Upper lobe of left lung (tissue), 6 donors: ENCODE measurements around the gene MYO9B. TPM values are rescaled to one million over a fixed set of nuclear protein-coding genes. Genes with fewer than 3 reads are reported as not detected.

Experiments
- ATAC-seq, 2 donors: fragments of 200-7000 bp; cut with Tn5 transposase; one replicate each; pipeline ENCODE4 v1.9.1; 2022; ENCODE audit warnings: mild to moderate bottlenecking in 2 of 2, moderate library complexity in 2 of 2; ENCODE audit not compliant: low FRiP score in 2 of 2
- DNase-seq, 2 donors: peaks; one replicate each; pipeline ENCODE4 v3.0.0-alpha.2; 2019 to 2020
- H3K27ac ChIP-seq, 4 donors: fragments of 200-600 bp; sonication (generic); one replicate each; pipeline ENCODE4 v1.5.1; 2016 to 2019
- H3K27me3 ChIP-seq, 4 donors: fragments of 200-600 bp; sonication (generic); one replicate each; pipeline ENCODE4 v1.5.1; 2017 to 2019
- H3K36me3 ChIP-seq, 4 donors: fragments of 200-600 bp; sonication (generic); one replicate each; pipeline ENCODE4 v1.5.1; 2016 to 2019
- H3K4me1 ChIP-seq, 4 donors: fragments of 200-600 bp; sonication (generic); one replicate each; pipeline ENCODE4 v1.5.1; 2018 to 2019
- H3K4me3 ChIP-seq, 4 donors: fragments of 200-600 bp; sonication (generic); one replicate each; pipeline ENCODE4 v1.5.1; 2017 to 2019; ENCODE audit warnings: mild to moderate bottlenecking in 2 of 4, moderate library complexity in 1 of 4
- H3K9me3 ChIP-seq, 4 donors: fragments of 200-600 bp; sonication (generic); one replicate each; pipeline ENCODE4 v1.5.1; 2018 to 2019
- CTCF ChIP-seq, 6 experiments: fragments of 450-650 bp in 4 of 6; fragments of 200-600 bp in 2 of 6; sonication (generic) in 2 of 6; IDR thresholded peaks; one replicate each; pipeline ENCODE4 v1.5.1; 2016 to 2019; ENCODE audit warnings: antibody characterized with exemption in 6 of 6
- EP300 ChIP-seq, 4 donors: sonication (generic); formaldehyde crosslinking; IDR thresholded peaks; one replicate each; pipeline ENCODE4 v1.5.1; 2017; ENCODE audit warnings: antibody characterized with exemption in 4 of 4, control low read depth in 2 of 4
- POLR2A ChIP-seq, 4 donors: fragments of 450-650 bp; IDR thresholded peaks; one replicate each; pipeline ENCODE4 v1.5.1; 2016 to 2017; ENCODE audit warnings: antibody characterized with exemption in 4 of 4, mild to moderate bottlenecking in 2 of 4
- POLR2AphosphoS5 ChIP-seq, 2 donors: sonication (generic); formaldehyde crosslinking; IDR thresholded peaks; one replicate each; pipeline ENCODE4 v1.5.1; 2017; ENCODE audit warnings: antibody characterized with exemption in 2 of 2
- WGBS, 2 donors: methylation state at CpG; one replicate each; pipeline ENCODE4 v1.1.5; 2017 to 2018; 5-methylcytosine and 5-hydroxymethylcytosine counted together
- total RNA-seq, 6 donors: library from RNA; depleted of rRNA in 4 of 6; stranded (reverse); fragments of >200 nt in 4 of 6; gene quantifications; one replicate each; pipeline versions ENCODE4 v1.1.0 to v1.2.1, GENCODE V29; 2016 to 2021
- donor health status: DM: no; HTN: no; CAD: no; lungs with moderate emphysema.
- donor health status: DM: no; HTN: yes; CAD: no; lungs with severe emphysema.

The MYO9B gene
- total RNA-seq, 6 donors from 2014 or later = 72.3 to 408 (median 146) TPM

GRCh38 chr19:17049711-17050280 is 25.8 kb upstream of the MYO9B start:
- no peak overlapping the region for H3K27ac ChIP-seq
- ATAC-seq = peak in 1 of 2 donors; percentile 66
- no peak overlapping the region for H3K4me3 ChIP-seq
- no peaks in the 10 kb centered on the region for H3K27me3 ChIP-seq
- no peak for TF ChIP-seq CTCF (IDR thresholded peaks at IDR 0.05)
- TF ChIP-seq POLR2AphosphoS5 (IDR thresholded peaks at IDR 0.05) = no peak
- no peak for TF ChIP-seq POLR2A (IDR thresholded peaks at IDR 0.05)
- no peak for TF ChIP-seq EP300 (IDR thresholded peaks at IDR 0.05)
- H3K36me3 ChIP-seq = peaks cover 0 to 29% (median 8%) of the 10 kb centered on the region in 4 donors
- H3K9me3 ChIP-seq = no peaks in the 10 kb centered on the region
- DNase-seq = peak in 1 of 2 donors; percentile 51
- WGBS, 2 donors = 81 to 82% methylated on average over 16 to 18 of the region's 18 CpGs
- H3K4me1 ChIP-seq = peaks cover 0 to 5% (median 0%) of the 10 kb centered on the region in 4 donors

DNA sequence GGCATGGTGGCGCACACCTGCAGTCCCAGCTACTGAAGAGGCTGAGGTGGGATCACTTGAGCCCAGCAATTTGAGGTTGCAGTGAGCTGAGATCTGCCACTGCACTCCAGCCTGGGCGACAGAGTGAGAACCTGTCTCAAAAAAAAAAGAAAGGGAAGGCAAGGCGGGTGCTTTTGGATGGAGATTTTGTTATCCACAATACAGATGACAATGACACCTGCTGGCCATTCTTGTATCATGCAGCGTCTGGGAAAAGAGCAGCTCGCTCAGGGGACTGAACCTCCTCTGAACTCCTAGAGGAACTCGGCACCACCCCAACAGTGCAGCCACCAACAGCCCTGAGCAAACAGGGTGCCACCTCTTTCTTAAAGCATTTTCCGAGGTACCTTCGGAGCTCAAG is 23.1 kb upstream of the MYO9B start:
- TF ChIP-seq POLR2A (IDR thresholded peaks at IDR 0.05) = no peak
- peak; percentile 33 to 68 (median 60) for TF ChIP-seq CTCF (IDR thresholded peaks at IDR 0.05)
- no peak for TF ChIP-seq POLR2AphosphoS5 (IDR thresholded peaks at IDR 0.05)
- ATAC-seq (peak; percentile 12 to 65), DNase-seq (peak in 1 of 2 donors; percentile 30)
- Histone ChIP-seq H3K27me3 (no peaks in the 10 kb centered on the region), H3K36me3 (peaks cover 0 to 37% (median 15%) of the 10 kb centered on the region in 4 donors), H3K9me3 (no peaks in the 10 kb centered on the region), H3K4me3 (no peak overlapping the region), H3K27ac (no peak overlapping the region), H3K4me1 (peaks cover 0 to 5% (median 0%) of the 10 kb centered on the region in 4 donors)
- 48 to 64% methylated on average over 8 of the region's 8 CpGs for WGBS, 2 donors

DNA sequence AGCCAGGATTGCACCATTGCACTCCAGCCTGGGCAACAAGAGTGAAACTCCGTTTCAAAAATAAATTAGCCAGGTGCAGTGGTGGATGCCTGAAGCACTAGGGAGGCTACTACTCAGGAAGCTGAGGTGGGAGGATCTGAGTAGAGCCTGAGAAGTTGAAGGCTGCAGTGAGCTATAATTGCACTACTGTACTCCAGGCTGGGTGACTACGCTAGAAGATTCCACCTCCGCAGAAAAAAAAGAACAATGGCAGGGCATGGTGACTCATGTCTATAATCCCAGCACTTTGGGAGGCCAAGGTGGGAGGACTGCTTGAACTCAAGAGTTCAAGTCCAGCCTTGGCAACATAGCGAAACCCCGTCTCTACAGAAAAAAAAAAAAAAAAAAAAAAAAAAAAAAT is 20.8 kb upstream of the MYO9B start:
- DNase-seq (no peak), ATAC-seq (no peak)
- no peak for TF ChIP-seq CTCF (IDR thresholded peaks at IDR 0.05)
- Histone ChIP-seq H3K36me3 (peaks cover 3 to 53% (median 35%) of the 10 kb centered on the region in 4 donors), H3K9me3 (peaks cover 0 to 3% (median 0%) of the 10 kb centered on the region in 4 donors), H3K4me3 (no peak overlapping the region), H3K27ac (no peak overlapping the region), H3K27me3 (no peaks in the 10 kb centered on the region), H3K4me1 (no peaks in the 10 kb centered on the region)
- 93 to 95% methylated on average over 3 to 5 of the region's 5 CpGs for WGBS, 2 donors

DNA sequence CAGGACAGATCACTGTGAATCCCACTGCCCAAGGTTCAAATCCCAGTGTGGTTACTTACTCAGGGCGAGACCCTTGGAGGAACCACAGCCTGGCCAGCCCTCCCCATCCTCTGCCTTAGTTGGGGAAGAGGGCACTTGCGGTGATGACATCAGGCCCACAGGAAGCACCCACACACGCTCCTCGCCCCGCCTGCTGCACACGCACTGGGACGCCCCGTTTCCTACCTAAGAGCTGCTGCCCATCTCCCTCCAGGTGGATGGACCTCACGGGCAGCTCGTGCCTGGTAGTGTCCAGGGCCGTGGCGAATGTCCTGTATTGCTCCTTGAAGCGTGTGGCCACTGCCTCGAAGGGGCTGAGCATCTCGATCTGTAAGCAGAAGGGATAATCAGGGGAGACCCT is 19.9 kb upstream of the MYO9B start:
- WGBS, 2 donors = 81 to 87% methylated on average over 3 to 15 of the region's 15 CpGs
- no peak for ATAC-seq
- TF ChIP-seq POLR2A (IDR thresholded peaks at IDR 0.05) = no peak
- TF ChIP-seq CTCF (IDR thresholded peaks at IDR 0.05) = no peak
- no peak for TF ChIP-seq POLR2AphosphoS5 (IDR thresholded peaks at IDR 0.05)
- TF ChIP-seq EP300 (IDR thresholded peaks at IDR 0.05) = no peak

DNA sequence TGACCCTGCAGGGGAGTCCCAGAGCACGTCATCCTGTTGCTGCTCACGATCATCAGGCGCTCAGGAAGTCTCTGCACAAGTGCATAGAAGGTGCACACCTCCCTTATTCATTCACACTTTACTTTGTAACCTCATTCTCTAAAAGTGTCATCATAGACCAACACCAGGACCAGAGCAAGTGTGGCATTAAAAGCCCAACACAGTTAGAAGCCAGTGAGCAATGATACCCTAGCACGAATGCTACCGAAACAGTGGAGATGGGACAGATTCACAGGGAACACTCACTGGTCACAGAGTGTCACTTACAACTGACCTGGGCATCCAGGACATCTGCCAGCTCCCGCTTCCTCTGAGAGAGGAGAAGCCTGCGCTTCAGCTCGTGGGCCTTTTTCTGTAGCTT is 17.3 kb upstream of the MYO9B start:
- no peak for TF ChIP-seq POLR2AphosphoS5 (IDR thresholded peaks at IDR 0.05)
- no peak overlapping the region for H3K4me3 ChIP-seq
- H3K27me3 ChIP-seq = no peaks in the 10 kb centered on the region
- H3K36me3 ChIP-seq = peaks cover 3 to 49% (median 30%) of the 10 kb centered on the region in 4 donors
- DNase-seq = no peak
- no peak for ATAC-seq
- 96 to 97% methylated on average over 8 of the region's 8 CpGs for WGBS, 2 donors
- H3K27ac ChIP-seq = no peak overlapping the region
- H3K4me1 ChIP-seq = no peaks in the 10 kb centered on the region
- H3K9me3 ChIP-seq = peaks cover 0 to 3% (median 0%) of the 10 kb centered on the region in 4 donors

More for the DNA sequence above, 19.9 kb upstream of the MYO9B start:
- peak in 1 of 2 donors; percentile 59 for DNase-seq
- Histone ChIP-seq H3K27ac (no peak overlapping the region), H3K4me3 (no peak overlapping the region), H3K4me1 (no peaks in the 10 kb centered on the region), H3K27me3 (no peaks in the 10 kb centered on the region), H3K9me3 (peaks cover 0 to 3% (median 0%) of the 10 kb centered on the region in 4 donors), H3K36me3 (peaks cover 3 to 46% (median 36%) of the 10 kb centered on the region in 4 donors)
